Right atrium auricular region (tissue), 2 donors: ENCODE results near the gene TSPAN4. TPM values are rescaled to one million over a fixed set of nuclear protein-coding genes. Genes with fewer than 3 reads are reported as not detected.

Source experiments
- DNase-seq: peaks from one replicate; pipeline ENCODE4 v3.0.0-alpha.2; 2019; ENCODE audit warnings: low spot score
- H3K27ac ChIP-seq, 2 donors: fragments of 200-600 bp; sonication (generic); 1 replicate in 1 of 2; 2 replicates in 1 of 2; pipeline ENCODE4 v1.5.1; 2016 to 2019
- H3K27me3 ChIP-seq, 2 donors: fragments of 200-600 bp; sonication (generic); one replicate each; pipeline versions ENCODE4 v1.5.1 to v1.6.0; 2017 to 2019
- H3K36me3 ChIP-seq: fragments of 200-600 bp; sonication (generic); one replicate; pipeline ENCODE4 v1.5.1; 2016
- H3K4me1 ChIP-seq, 2 donors: fragments of 200-600 bp; sonication (generic); one replicate each; pipeline versions ENCODE4 v1.5.1 to v1.6.0; 2017 to 2019
- H3K4me3 ChIP-seq, 2 donors: fragments of 200-600 bp; sonication (generic); 1 replicate in 1 of 2; 2 replicates in 1 of 2; pipeline ENCODE4 v1.5.1; 2017 to 2019; ENCODE audit warnings: mild to moderate bottlenecking in 1 of 2, moderate library complexity in 1 of 2
- H3K9me3 ChIP-seq, 2 donors: fragments of 200-600 bp; sonication (generic); one replicate each; pipeline ENCODE4 v1.5.1; 2019
- total RNA-seq, 2 donors: library from RNA; depleted of rRNA; stranded (reverse); fragments of >200 nt; gene quantifications; one replicate each; pipeline ENCODE4 v1.1.0, GENCODE V29; 2016
- TF ChIP-seq, protein P1 (sequence below), 2 donors: fragments of 200-600 bp; sonication (generic); IDR thresholded peaks; one replicate each; pipeline ENCODE4 v1.5.1; 2019; ENCODE audit warnings: antibody characterized with exemption in 2 of 2

TSPAN4 gene
- total RNA-seq, 2 donors from 2014 or later: 37.2 to 81.0 TPM

DNA sequence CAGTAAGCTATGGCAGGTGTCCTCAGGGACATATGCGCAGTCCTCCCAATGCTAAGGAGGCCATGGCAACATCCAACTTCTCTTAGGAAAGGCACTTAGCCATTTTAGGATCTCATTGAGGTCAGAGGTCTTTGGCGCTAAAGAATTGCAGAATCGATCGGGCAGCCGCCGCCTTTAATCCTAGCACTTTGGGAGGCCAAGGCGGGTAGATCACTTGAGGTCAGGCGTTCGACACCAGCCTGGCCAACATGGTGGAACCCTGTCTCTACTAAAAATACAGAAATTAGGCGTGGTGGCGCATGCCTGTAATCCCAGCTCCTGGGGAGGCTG, 69.2 kb downstream of the TSPAN4 start:
- H3K27me3 ChIP-seq: no peaks in the 10 kb centered on the region
- no peaks in the 10 kb centered on the region for H3K9me3 ChIP-seq
- peak overlapping the region; percentile 92 to 95 for H3K27ac ChIP-seq
- DNase-seq: no peak
- peaks cover 0 to 20% of the 10 kb centered on the region in 2 donors for H3K4me1 ChIP-seq
- TF ChIP-seq, protein P1, sequence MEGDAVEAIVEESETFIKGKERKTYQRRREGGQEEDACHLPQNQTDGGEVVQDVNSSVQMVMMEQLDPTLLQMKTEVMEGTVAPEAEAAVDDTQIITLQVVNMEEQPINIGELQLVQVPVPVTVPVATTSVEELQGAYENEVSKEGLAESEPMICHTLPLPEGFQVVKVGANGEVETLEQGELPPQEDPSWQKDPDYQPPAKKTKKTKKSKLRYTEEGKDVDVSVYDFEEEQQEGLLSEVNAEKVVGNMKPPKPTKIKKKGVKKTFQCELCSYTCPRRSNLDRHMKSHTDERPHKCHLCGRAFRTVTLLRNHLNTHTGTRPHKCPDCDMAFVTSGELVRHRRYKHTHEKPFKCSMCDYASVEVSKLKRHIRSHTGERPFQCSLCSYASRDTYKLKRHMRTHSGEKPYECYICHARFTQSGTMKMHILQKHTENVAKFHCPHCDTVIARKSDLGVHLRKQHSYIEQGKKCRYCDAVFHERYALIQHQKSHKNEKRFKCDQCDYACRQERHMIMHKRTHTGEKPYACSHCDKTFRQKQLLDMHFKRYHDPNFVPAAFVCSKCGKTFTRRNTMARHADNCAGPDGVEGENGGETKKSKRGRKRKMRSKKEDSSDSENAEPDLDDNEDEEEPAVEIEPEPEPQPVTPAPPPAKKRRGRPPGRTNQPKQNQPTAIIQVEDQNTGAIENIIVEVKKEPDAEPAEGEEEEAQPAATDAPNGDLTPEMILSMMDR (IDR thresholded peaks at IDR 0.05): no peak
- no peaks in the 10 kb centered on the region for H3K36me3 ChIP-seq
- peak overlapping the region in 1 of 2 donors; percentile 88 for H3K4me3 ChIP-seq

DNA sequence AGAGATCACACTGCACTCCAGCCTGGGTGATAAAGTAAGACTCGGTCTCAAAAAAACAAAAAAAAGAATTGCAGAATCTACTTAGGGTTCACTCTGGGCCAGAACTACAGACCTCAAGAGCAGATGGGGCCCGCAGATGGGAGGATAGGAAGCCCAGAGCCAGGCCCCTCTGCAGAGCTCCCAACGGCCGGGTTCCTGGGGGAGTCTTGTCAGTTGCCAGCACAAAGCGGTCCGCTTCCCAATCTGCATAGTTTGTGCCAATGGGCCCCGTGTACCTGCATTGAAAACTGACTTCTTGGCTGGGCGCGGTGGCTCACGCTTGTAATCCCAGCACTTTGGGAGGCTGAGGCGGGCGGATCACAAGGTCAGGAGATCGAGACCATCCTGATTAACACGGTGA, 69.6 kb downstream of the TSPAN4 start:
- Histone ChIP-seq H3K27ac (peak overlapping the region in 1 of 2 donors; percentile 92), H3K9me3 (no peaks in the 10 kb centered on the region), H3K27me3 (no peaks in the 10 kb centered on the region), H3K4me3 (no peak overlapping the region), H3K36me3 (no peaks in the 10 kb centered on the region), H3K4me1 (peaks cover 0 to 20% of the 10 kb centered on the region in 2 donors)
- TF ChIP-seq, protein P1 (IDR thresholded peaks at IDR 0.05): no peak
- no peak for DNase-seq

DNA sequence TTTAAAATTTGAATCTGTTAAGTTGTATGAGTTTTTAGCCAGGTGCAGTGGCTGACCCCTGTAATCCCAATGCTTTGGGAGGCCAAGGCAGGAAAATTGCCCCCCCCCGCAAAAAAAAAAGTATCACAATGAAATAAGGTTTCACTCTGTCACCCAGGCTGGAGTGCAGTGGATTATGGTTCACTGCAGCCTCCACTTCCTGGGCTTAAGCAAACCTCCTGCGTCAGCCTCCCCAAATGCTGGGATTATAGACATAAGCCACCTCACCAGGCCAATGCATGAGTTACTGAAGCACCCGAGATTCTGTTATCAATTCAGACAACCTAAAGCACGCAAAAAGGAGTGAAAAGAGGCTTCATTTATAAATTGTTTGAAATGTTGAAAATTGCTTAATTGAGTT, 70.4 kb downstream of the TSPAN4 start:
- no peak for DNase-seq
- H3K27ac ChIP-seq: no peak overlapping the region
- H3K4me1 ChIP-seq: peaks cover 0 to 20% of the 10 kb centered on the region in 2 donors
- no peak overlapping the region for H3K4me3 ChIP-seq
- TF ChIP-seq, protein P1 (IDR thresholded peaks at IDR 0.05): no peak
- no peaks in the 10 kb centered on the region for H3K36me3 ChIP-seq
- H3K9me3 ChIP-seq: no peaks in the 10 kb centered on the region
- H3K27me3 ChIP-seq: no peaks in the 10 kb centered on the region

DNA sequence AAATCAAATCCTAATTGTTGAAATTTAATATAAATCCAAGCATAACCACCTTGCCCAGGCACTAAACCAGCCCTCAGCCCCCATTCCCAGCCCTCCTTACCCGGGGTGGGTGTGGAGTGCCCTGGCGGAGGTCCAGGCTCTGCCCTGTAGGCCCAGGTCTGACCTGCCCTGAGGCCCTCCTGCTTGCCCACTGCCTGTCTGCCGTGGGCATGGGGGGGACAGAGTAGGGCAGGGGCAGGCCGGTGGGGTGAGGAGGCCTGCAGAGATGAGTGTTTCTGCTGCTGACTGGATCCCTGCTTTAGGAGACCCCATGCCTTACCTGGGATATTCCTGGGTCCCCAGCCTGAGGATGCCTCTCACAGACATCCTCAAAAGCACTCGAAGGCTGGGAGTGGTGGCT, 71.6 kb downstream of the TSPAN4 start:
- H3K4me1 ChIP-seq: peaks cover 0 to 19% of the 10 kb centered on the region in 2 donors
- no peaks in the 10 kb centered on the region for H3K27me3 ChIP-seq
- no peak for DNase-seq
- H3K9me3 ChIP-seq: no peaks in the 10 kb centered on the region
- H3K27ac ChIP-seq: peak overlapping the region; percentile 11 to 23
- TF ChIP-seq, protein P1 (IDR thresholded peaks at IDR 0.05): no peak
- no peak overlapping the region for H3K4me3 ChIP-seq
- no peaks in the 10 kb centered on the region for H3K36me3 ChIP-seq

DNA sequence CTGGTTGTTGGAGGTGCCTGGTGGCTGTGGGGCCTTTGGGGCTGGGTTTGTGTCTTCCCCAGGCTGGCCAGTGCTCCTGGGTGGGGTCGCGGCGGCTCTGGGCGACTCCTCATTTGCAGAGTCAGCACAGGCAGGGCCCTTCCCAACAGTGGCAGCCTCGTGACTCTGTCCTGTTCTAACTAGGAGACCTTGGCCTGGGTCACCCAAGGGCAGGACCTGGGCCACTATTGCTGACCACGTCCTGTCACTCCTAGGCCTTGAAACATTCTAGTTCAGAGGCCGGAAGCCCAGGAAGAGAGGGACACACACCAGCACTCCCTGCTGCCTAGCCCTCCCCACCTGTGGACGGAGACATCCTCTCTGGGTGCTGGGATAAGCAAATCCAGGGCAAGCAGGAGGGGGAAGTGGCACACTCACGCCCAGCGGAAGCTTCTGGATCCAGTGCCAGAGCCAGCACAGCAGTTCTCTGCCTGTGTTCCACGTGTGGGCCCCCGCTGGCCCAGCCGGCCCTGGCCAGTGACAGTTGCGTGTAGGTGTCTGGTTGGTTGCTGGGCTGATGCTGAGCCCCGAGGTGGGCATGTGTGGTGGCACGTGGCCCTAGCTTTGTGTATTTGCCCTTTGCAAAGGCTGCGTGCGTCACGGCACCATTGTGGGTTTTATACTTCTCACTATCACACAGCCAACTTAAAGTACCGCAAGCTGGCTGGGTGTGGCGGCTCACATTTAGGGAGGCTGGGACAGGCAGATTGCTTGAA, 72.3 kb downstream of the TSPAN4 start:
- Histone ChIP-seq H3K27ac (peak overlapping the region; percentile 11 to 23), H3K4me3 (no peak overlapping the region)
- DNase-seq: peak; percentile 84

More for the DNA sequence above, 72.3 kb downstream of the TSPAN4 start:
- Histone ChIP-seq H3K36me3 (no peaks in the 10 kb centered on the region), H3K9me3 (no peaks in the 10 kb centered on the region), H3K27me3 (no peaks in the 10 kb centered on the region), H3K4me1 (peaks cover 0 to 12% of the 10 kb centered on the region in 2 donors)
- TF ChIP-seq, protein P1 (IDR thresholded peaks at IDR 0.05): no peak

Other genes with a start within 250 kb of the TSPAN4 start
- gene IRF7, start 226.9 kb upstream of the TSPAN4 start, total RNA-seq: 10 to 100 TPM in 1 of 2 donors, 1 to 10 TPM in 1; 9.6 to 14.9 TPM
- not detected for gene CDHR5, start 217.9 kb upstream of the TSPAN4 start, total RNA-seq
- not detected for gene SCT, start 215.7 kb upstream of the TSPAN4 start, total RNA-seq
- gene DRD4, start 205.6 kb upstream of the TSPAN4 start, total RNA-seq: not detected
- gene DEAF1, start 147.6 kb upstream of the TSPAN4 start, total RNA-seq: 10 to 100 TPM; 15.5 to 26.6 TPM
- 10 to 100 TPM; 12.5 to 20.7 TPM for gene TMEM80, start 147.0 kb upstream of the TSPAN4 start, total RNA-seq
- 1 to 10 TPM; 4.7 to 7.5 TPM for gene EPS8L2, start 136.6 kb upstream of the TSPAN4 start, total RNA-seq
- 100 to 1,000 TPM in 1 of 2 donors, 10 to 100 TPM in 1; 90.3 to 111 TPM for gene TALDO1, start 95.4 kb upstream of the TSPAN4 start, total RNA-seq
- gene GATD1, start 65.4 kb upstream of the TSPAN4 start, total RNA-seq: 10 to 100 TPM; 13.3 to 29.8 TPM
- 1 to 10 TPM in 1 of 2 donors, not detected in 1; 1.1 TPM for gene CEND1, start 52.8 kb upstream of the TSPAN4 start, total RNA-seq
- gene SLC25A22, start 44.6 kb upstream of the TSPAN4 start, total RNA-seq: 1 to 10 TPM; 2.7 to 5.6 TPM
- 10 to 100 TPM in 1 of 2 donors, 1 to 10 TPM in 1; 6.0 to 12.1 TPM for gene PIDD1, start 37.6 kb upstream of the TSPAN4 start, total RNA-seq
- gene RPLP2, start 32.9 kb upstream of the TSPAN4 start, total RNA-seq: 100 to 1,000 TPM; 145 to 384 TPM
- gene PNPLA2, start 23.9 kb upstream of the TSPAN4 start, total RNA-seq: 100 to 1,000 TPM in 1 of 2 donors, 10 to 100 TPM in 1; 94.4 to 123 TPM
- 10 to 100 TPM; 15.6 to 29.7 TPM for gene CRACR2B, start 14.9 kb upstream of the TSPAN4 start, total RNA-seq
- gene CD151, start 9.9 kb upstream of the TSPAN4 start, total RNA-seq: 100 to 1,000 TPM; 322 to 710 TPM
- 100 to 1,000 TPM in 1 of 2 donors, 10 to 100 TPM in 1; 54.5 to 132 TPM for gene POLR2L, start 323 bp upstream of the TSPAN4 start, total RNA-seq
- gene CHID1, start 68.0 kb downstream of the TSPAN4 start, total RNA-seq: 10 to 100 TPM; 46.9 to 78.7 TPM
- 10 to 100 TPM; 28.8 to 41.7 TPM for gene AP2A2, start 83.0 kb downstream of the TSPAN4 start, total RNA-seq
- not detected for gene MUC6, start 193.9 kb downstream of the TSPAN4 start, total RNA-seq
- not detected for gene MUC2, start 232.0 kb downstream of the TSPAN4 start, total RNA-seq